A549 treated with DMSO at 1 μM for 4 hours (cell line): ENCODE measurements around the gene PCDHA9. TPM values are rescaled to one million over a fixed set of nuclear protein-coding genes. Genes with fewer than 3 reads are reported as not detected.

Experiments used
- total RNA-seq: library from RNA; stranded (reverse); fragments of 200-300 nt; extraction: Qiagen RNA extraction; gene quantifications from 5 replicates; pipeline ENCODE4 v1.2.3, GENCODE V29; 2022; ENCODE audit warnings: low read depth

The PCDHA9 gene
- total RNA-seq, 1 experiment from 2014 or later: not detected

Other genes with a start within 250 kb of the PCDHA9 start
- 3.6 to 4.4 TPM (median 4.0 TPM) in 5 replicates for gene CD14, start 215.2 kb upstream of the PCDHA9 start, total RNA-seq
- gene TMCO6, start 208.9 kb upstream of the PCDHA9 start, total RNA-seq: 9.3 to 15.1 TPM (median 13.0 TPM) in 5 replicates
- gene NDUFA2, start 200.8 kb upstream of the PCDHA9 start, total RNA-seq: 107 to 124 TPM (median 115 TPM) in 5 replicates
- gene IK, start 200.6 kb upstream of the PCDHA9 start, total RNA-seq: 94.5 to 107 TPM (median 102 TPM) in 5 replicates
- gene WDR55, start 183.5 kb upstream of the PCDHA9 start, total RNA-seq: 29.5 to 32.7 TPM (median 31.6 TPM) in 5 replicates
- gene DND1, start 174.8 kb upstream of the PCDHA9 start, total RNA-seq: 0.28 to 1.4 TPM (median 0.84 TPM) in 5 replicates
- 76.9 to 85.2 TPM (median 79.9 TPM) in 5 replicates for gene HARS1, start 157.0 kb upstream of the PCDHA9 start, total RNA-seq
- gene HARS2, start 156.9 kb upstream of the PCDHA9 start, total RNA-seq: 36.5 to 41.0 TPM (median 39.5 TPM) in 5 replicates
- gene ZMAT2, start 147.9 kb upstream of the PCDHA9 start, total RNA-seq: 82.3 to 114 TPM (median 86.1 TPM) in 5 replicates
- gene PCDHA1, start 62.2 kb upstream of the PCDHA9 start, total RNA-seq: 0.10 to 0.19 TPM (median 0.16 TPM) in 5 replicates
- gene PCDHA2, start 53.5 kb upstream of the PCDHA9 start, total RNA-seq: 0.03 to 0.08 TPM (median 0.07 TPM) in 5 replicates
- 0.76 to 1.2 TPM (median 0.92 TPM) in 5 replicates for gene PCDHA3, start 47.3 kb upstream of the PCDHA9 start, total RNA-seq
- gene PCDHA4, start 41.3 kb upstream of the PCDHA9 start, total RNA-seq: 1.5 to 2.0 TPM (median 1.8 TPM) in 5 replicates
- gene PCDHA5, start 26.8 kb upstream of the PCDHA9 start, total RNA-seq: 0.56 to 0.86 TPM (median 0.77 TPM) in 5 replicates
- gene PCDHA6, start 20.4 kb upstream of the PCDHA9 start, total RNA-seq: 0.08 to 0.10 TPM (median 0.09 TPM) in 3 of 5 replicates, not detected in the others
- gene PCDHA7, start 14.1 kb upstream of the PCDHA9 start, total RNA-seq: 0.03 to 0.18 TPM (median 0.06 TPM) in 5 replicates
- gene PCDHA8, start 7.2 kb upstream of the PCDHA9 start, total RNA-seq: 0.03 to 0.13 TPM (median 0.07 TPM) in 4 of 5 replicates, not detected in the other
- 0.01 to 0.06 TPM (median 0.01 TPM) in 4 of 5 replicates, not detected in the other for gene PCDHA10, start 7.5 kb downstream of the PCDHA9 start, total RNA-seq
- 0.07 to 0.17 TPM (median 0.10 TPM) in 4 of 5 replicates, not detected in the other for gene PCDHA11, start 20.6 kb downstream of the PCDHA9 start, total RNA-seq
- 2.7 to 3.1 TPM (median 2.9 TPM) in 5 replicates for gene PCDHA12, start 26.9 kb downstream of the PCDHA9 start, total RNA-seq
- gene PCDHA13, start 33.7 kb downstream of the PCDHA9 start, total RNA-seq: 0.03 to 0.11 TPM (median 0.05 TPM) in 5 replicates
- 1.0 to 1.5 TPM (median 1.4 TPM) in 5 replicates for gene PCDHAC1, start 77.9 kb downstream of the PCDHA9 start, total RNA-seq
- gene PCDHAC2, start 118.1 kb downstream of the PCDHA9 start, total RNA-seq: 2.6 to 3.2 TPM (median 2.6 TPM) in 5 replicates
- not detected in 5 replicates for gene PCDHB1, start 203.0 kb downstream of the PCDHA9 start, total RNA-seq
- 3.3 to 4.1 TPM (median 3.3 TPM) in 5 replicates for gene PCDHB2, start 246.2 kb downstream of the PCDHA9 start, total RNA-seq